HG02943 (cell line): Measurements from ENCODE around the gene KLHL12.

Experiments used
- ATAC-seq: cut with Tn5 transposase; IDR thresholded peaks from one replicate; pipeline ENCODE4 v1.9.1; 2021; ENCODE audit warnings: mild to moderate bottlenecking, low read depth, moderate library complexity; ENCODE audit not compliant: unreplicated experiment

The KLHL12 gene

GRCh38 chr1:202888531-202889360, 38.3 kb downstream of the KLHL12 start, which contains the start of gene RABIF:
RABIF (minus strand) TSS chr1:202889149; CDS start chr1:202889098, 51 bp downstream.
- ATAC-seq: peak; percentile 90

GRCh38 chr1:202888221-202888530, 38.9 kb downstream of the KLHL12 start:
- no peak for ATAC-seq

GRCh38 chr1:202880961-202881460, 46.0 kb downstream of the KLHL12 start:
- no peak for ATAC-seq

DNA sequence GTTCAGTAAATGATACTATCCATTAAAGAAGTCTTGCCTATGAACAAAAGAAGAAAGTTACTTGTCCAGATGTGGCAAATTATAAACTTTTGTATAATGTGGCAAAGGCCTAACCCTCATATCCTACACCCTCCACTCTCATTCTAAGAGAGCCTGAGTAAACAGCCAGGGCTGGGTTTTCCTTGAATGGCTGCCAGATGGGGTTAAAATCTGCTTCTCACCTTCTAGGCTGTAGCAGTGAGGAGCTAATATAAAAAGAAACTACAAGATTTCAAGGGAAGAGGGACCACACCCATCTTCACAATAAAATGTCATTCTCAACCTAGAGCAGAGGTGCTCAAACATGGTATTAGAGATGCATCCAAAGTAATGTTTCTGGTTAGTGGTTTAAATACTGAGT, 47.0 kb downstream of the KLHL12 start:
- no peak for ATAC-seq

- ATAC-seq: no peak
Measured at GRCh38 chr1:202879128-202879527, 47.9 kb downstream of the KLHL12 start.

DNA sequence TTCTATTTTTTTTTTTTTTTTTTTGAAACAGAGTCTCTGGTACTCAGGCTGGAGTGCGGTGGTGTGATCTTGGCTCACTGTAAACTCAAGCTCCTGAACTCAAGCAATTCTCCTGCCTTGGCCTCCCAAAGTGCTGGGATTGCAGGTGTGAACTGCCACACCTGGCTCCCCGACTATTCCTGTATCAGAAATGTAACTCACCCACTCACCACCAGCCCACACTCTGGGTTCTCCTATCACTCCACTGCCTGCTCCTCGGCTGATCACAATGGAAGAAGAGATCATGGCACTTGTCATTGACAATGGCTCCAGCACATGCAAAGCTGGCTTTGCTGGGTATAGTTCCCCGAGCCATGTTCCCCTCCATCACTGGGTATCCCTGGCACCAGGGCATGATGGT, 54.0 kb downstream of the KLHL12 start:
- no peak for ATAC-seq

DNA sequence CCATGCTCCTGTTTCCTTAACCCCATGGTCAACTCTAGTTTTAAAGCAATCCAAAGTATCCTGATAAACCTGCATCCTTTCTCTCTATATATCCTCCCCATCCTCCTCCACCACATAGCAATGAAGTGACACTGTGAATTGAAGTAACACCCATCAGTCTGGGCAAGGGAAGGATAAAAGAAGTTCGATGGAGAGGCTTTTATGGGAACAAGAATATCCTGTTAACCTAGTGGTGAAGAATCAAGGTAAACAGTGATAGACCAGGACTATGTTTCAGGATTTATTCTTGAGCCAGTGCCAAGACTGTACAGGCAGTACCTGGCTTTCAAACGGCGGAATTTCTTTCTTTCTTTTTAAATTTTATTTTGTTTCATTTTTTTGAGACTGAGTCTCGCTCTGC, 55.7 kb downstream of the KLHL12 start:
- ATAC-seq: no peak

DNA sequence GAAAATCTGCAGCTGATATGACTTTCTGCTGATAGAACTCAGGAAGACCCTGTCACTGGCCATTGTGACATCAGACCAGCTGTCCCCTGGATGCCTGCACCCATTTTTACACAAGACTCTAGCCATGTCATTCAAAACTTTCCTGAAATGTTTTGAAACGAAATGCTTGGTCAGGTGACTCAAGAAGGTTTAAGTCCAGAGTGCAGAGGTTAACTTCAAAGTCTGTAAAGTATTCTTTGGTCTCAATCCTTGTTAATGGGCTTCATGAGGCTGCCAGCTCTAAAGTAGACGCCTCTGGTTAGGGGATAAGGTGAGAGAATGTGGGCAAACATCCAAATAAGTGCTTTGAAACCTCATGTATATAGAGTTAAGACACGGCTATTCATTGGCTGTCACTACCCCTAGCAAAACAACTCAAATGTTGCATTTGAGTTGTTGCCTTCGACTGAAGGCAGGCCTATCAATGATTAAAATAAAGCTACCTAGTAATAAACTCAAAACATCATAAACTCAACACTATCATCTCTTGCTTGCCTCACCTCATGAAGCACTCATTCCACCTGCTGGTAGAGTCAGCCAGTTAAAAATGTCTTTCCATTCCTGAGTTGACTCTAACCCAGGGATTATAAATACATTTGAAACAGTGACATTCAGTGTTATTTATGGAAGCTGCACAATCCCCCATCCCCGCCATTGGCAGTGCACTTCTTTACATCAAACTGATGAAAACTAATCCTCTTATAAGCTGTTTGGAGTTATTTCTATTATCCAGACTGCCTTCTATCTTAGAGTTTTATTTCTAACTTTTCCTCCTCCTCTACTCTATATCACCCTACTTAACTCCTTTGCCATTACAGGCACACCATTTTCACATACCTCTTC, 64.1 kb downstream of the KLHL12 start:
- ATAC-seq: no peak

DNA sequence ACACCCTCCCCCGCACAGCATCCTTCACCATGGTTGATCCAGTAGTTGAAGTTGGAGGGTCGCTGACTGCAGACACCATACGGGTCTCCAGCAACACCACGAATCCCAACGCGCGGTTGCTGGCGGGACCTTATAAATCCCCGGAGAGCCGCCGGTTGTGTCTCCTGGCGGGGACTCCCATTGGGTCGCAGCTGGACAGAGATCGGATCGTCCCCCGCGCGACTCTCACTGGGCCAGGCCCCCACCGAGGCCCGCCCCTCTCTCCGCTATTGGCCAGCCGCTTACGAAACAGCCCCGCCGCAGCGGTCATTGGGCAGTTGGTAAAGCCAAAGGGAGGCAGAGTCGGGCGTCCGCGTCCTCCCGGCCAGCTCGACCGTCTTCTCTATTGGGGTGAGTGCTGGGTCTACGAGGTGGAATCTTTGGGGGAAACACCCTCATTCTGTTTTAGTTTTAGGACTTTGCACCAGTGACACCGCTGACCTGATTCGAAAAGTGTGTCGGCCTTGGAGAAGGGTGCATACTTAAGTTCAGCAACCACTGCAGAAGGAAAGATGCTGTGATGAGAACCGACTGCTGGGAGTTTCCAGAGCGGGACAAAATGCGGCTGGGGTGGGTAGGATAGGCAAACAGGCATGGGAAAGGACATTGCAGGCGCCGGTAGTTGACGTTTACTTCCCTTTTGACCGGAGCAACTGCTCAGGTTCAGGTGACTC, 65.5 kb downstream of the KLHL12 start:
- peak; percentile 57 for ATAC-seq

DNA sequence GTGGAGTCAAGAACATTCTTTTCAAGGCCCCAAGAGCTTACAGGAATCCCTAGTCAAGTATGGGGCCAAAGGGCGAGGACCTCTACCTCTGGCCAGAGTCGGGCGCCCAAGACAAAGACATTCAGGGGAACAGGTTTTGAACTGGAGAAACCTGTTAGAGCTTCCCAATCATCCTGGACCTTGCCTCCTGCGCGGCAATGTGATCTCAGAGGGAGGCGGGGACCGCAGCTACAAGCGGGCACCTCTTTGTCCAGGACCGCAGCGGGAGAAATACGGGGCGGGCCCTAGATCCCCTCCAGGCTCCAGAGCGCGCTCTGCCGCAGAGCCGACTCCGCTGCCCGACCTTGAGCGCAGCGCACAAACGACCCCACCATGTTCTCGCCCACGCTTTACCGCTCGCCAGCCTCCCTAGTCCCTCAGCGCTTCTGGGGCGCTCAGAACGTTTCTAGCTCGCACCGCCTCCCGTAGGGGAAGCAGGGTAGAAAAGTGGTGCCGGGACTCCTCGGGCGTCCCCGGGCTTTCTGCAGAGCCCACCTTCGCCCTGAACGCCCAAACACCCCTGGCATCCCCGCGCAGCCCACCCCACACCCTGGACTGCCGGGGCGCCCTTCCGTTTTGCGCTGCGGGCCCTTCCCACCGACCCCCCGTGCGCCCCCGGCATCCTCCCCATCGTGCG, 66.2 kb downstream of the KLHL12 start:
- ATAC-seq: peak; percentile 39

DNA sequence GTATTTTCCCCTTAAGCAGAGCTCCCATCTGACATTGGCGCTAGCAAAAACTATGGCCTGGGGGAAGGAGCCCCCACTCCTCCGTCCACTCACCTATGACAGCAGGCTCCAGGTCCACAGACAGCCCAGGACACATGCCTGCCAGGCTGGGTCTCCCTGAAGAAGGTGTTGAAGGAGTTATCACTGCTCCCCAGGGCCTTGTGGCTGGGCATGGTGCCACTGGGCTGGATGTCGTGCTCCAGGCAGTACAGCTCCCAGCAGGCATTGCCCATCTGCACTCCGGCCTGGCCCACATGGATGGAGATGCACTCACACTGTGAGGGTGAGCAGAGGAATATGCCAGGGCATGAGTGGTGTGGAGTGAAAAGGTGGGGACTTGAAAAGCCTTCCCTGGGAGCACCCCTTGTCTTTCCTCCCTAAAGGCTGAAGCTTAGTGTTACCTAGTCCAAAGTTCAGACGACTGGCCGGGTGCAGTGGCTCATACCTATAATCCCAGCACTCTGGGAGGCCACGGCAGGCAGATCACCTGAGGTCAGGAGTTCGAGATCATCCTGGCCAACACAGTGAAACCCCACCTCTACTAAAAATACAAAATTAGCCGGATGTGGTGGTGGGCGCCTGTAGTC, 68.1 kb downstream of the KLHL12 start:
- no peak for ATAC-seq

DNA sequence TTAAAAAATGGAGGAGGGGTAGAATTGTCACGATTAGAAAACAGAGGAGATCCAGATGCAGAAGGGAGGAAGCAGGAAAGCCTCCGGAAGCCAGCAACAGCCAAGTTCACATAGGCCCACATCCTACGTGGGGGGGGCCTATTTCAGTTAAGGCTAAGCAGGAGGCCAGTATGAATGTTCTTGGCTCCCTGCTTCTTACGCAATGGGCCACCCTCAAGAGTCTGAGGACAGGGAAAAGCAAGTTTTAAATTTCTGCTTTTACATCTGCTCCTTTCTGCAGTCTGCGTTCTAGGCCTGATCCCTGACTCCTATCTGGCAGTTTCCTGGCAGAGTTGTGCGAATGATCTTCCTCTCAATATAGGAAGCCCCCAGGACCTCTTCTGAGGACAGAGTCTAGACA, 68.7 kb downstream of the KLHL12 start:
- ATAC-seq: no peak

- ATAC-seq: no peak
Measured at GRCh38 chr1:202857136-202857610, 69.9 kb downstream of the KLHL12 start.

DNA sequence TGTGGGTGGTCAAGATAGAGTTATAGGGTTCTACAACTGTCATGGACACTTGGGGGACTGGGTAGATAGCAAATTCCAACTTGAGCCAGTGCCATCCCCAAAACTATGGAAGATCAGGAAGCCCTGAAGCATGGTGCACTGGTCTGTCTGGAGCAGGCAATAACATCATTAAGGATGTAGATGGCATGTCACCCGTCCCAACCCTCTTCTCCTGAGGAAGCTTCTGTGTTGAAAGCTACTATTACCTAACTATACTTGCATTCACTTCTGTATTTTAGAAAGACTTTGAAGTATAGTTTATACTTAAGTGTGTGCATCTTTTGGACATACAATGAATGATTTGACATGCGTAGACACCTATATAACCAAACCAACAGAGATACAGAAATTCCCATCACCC, 71.0 kb downstream of the KLHL12 start:
- ATAC-seq: no peak

- no peak for ATAC-seq
Measured at GRCh38 chr1:202854787-202855186, 72.2 kb downstream of the KLHL12 start.

GRCh38 chr1:202852163-202852904, 74.7 kb downstream of the KLHL12 start:
- no peak for ATAC-seq

- no peak for ATAC-seq
Measured at GRCh38 chr1:202850593-202851362, 76.3 kb downstream of the KLHL12 start.

GRCh38 chr1:202848191-202848542, 78.9 kb downstream of the KLHL12 start:
- no peak for ATAC-seq
